GM20000 (cell line): ENCODE measurements around the gene ELN.
"Not testable (repeated sequence)": the region's sequence is repeated elsewhere in the genome, so short reads cannot be mapped to it uniquely, and the experiment has no call there.

ENCODE experiments used
- DNase-seq: peaks from one replicate; pipeline ENCODE4 v3.0.0; 2012; ENCODE audit warnings: low spot score
- TF ChIP-seq, protein P1 (sequence below): IDR thresholded peaks from 2 replicates; pipeline ENCODE4 v1.5.1; 2012; ENCODE audit warnings: mild to moderate bottlenecking, control low read depth; ENCODE audit errors: extremely low read depth, missing control alignments

Gene ELN

DNA sequence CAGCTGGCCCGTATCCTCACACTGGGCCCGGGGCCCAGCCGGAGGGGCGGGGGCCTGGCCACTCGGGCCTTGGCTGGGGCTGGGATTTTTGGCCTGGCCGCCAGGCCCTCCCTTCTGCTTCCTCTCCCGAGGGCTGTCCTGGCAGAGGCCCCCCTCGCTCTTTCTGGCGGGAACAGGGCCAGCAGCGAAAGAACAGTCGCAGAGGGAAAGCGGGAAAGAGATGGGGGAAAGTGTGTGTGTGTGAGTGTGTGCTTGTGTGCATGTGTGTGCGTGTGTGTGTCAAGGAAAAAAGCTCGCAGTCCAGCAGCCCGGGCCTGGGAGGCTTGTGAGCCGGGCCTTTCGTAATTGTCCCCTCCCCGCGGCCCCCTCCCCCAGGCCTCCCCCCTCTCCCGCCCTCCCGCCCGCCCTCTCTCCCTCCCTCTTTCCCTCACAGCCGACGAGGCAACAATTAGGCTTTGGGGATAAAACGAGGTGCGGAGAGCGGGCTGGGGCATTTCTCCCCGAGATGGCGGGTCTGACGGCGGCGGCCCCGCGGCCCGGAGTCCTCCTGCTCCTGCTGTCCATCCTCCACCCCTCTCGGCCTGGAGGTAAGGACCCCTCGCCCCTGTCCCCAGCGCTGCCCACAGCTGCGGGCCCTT is at the start of gene ELN:
TSS of gene ELN (plus strand) at position 491 of the 638 bp plus-strand sequence. CDS start at position 506, 15 bp downstream.
- TF ChIP-seq, protein P1, sequence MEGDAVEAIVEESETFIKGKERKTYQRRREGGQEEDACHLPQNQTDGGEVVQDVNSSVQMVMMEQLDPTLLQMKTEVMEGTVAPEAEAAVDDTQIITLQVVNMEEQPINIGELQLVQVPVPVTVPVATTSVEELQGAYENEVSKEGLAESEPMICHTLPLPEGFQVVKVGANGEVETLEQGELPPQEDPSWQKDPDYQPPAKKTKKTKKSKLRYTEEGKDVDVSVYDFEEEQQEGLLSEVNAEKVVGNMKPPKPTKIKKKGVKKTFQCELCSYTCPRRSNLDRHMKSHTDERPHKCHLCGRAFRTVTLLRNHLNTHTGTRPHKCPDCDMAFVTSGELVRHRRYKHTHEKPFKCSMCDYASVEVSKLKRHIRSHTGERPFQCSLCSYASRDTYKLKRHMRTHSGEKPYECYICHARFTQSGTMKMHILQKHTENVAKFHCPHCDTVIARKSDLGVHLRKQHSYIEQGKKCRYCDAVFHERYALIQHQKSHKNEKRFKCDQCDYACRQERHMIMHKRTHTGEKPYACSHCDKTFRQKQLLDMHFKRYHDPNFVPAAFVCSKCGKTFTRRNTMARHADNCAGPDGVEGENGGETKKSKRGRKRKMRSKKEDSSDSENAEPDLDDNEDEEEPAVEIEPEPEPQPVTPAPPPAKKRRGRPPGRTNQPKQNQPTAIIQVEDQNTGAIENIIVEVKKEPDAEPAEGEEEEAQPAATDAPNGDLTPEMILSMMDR, result no peak
- DNase-seq, result no peak

DNA sequence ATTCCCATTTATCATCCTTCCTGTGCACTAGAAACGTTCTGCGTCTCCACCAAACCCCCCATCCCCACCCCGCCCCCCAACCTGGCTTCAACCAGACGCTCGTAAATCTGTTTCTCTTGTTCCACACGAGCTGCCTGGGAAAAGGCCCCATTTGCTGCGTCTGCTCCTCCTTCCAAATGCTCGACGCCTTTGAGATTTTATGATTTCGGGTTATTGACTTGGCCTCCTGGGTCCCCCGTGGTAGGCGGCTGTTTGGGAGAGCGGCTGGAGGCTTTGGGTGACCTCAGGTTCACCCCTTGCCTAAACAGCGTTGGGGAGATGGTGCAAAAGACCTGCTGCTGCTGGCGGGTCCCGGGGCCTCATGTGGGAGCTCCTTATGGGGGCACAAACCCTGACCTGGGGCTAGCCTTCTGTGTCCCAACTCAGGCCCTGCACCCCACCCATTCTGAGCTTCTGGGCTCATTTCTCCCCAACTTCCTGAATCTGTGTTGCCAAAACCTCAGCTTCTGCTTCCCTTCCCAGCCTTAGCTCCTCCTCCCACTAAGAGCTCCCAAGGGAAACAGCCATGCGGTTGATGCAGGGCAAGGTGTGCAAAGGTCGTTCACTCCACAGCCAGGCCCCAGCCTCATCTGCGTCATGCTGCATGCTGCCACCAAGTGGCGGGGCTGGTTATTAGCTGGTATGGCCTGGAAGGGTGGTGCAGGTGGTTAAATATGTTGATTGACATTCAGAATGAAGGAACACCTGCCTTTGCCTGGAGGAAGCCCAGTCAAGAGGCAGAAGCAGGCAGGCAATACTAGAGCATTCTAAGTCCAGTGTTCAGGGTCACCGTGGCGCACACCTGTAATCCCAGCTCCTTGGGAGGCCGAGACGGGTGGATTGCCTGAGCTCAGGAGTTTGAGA is 49.1 kb upstream of the ELN start:
- DNase-seq, result peak; percentile 82
- TF ChIP-seq, protein P1, result peak; percentile 38

- not testable (repeated sequence) for DNase-seq
These were observed 48.3 kb upstream of the ELN start for GRCh38 chr7:73979656-73980055.

DNA sequence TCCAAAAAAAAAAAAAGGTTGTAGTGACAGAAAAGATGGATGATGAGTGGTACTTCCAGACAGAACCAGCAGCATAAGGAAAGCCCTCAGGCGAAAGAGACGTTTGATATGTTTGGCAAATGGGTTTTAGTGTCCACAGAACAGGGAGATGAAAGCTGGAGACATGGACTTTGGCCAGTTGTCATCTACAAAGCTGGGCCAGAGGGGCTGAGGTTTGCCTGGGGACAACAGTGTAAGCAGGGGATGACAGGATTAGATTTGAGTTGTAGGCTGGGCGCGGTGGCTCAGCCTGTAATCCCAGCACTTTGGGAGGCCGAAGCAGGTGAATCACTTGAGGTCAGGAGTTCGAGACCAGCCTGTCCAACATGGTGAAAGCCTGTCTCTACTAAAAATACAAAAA is 47.8 kb upstream of the ELN start:
- DNase-seq, result no peak
- TF ChIP-seq, protein P1, result no peak

GRCh38 chr7:73981933-73982332 is 46.0 kb upstream of the ELN start:
- DNase-seq, result no peak
- TF ChIP-seq, protein P1, result no peak

- TF ChIP-seq, protein P1, result no peak
- no peak for DNase-seq
These were observed 44.4 kb upstream of the ELN start for GRCh38 chr7:73983437-73984164.

DNA sequence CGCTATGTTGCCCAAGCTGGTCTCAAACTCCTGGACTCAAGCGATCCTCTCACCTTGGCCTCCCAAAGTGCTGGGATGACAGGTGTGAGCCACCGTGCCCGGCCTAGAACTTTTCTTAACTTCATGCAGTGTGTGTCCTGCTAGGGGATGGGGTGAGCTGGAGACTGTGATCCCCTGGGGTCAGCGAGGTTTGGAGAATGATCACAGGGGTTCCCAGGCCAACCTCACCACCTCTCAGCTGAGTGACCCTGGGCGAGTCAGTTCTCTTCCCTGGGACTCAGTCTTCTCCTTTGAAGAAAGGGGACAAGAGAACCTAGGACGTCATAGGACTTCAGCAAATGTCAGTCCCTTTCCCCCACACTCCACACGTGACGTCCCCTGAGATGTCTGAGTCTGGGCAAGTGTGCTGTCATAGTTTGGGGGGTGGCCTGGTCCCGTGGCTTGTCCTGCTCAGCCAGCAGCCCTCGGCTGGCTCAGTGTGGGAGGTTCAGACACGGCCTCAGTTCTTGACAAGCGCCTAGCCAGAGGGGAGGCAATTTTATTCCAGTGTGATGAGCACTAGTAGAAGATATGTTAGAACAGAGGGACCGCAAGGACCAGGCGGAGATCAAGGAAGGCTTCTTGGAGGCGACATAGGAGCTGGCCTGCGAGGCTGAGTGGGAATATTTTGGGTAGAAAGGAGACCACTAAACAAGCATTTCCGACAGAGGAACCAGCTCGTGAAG is 43.3 kb upstream of the ELN start:
- TF ChIP-seq, protein P1, result no peak
- no peak for DNase-seq
